SK-N-MC (cell line): ENCODE data around the gene TBC1D24.

Experiments used
- EZH2 ChIP-seq: fragments of 200-600 bp; sonication (generic); IDR thresholded peaks from one replicate; pipeline ENCODE4 v1.6.1; 2017; ENCODE audit warnings: antibody characterized with exemption
- POLR2AphosphoS5 ChIP-seq: IDR thresholded peaks from 2 replicates; pipeline ENCODE4 v1.6.1; 2012; ENCODE audit warnings: mild to moderate bottlenecking, low read depth, low read length, borderline replicate concordance

GRCh38 chr16:2511996-2512734 lies 37.2 kb downstream of the TBC1D24 start:
- TF ChIP-seq POLR2AphosphoS5 (no peak), EZH2 (no peak)
